PC-3 (cell line): Measurements from ENCODE around the gene CIDEC. TPM values are rescaled to one million over a fixed set of nuclear protein-coding genes. Genes with fewer than 3 reads are reported as not detected.
"Not testable (repeated sequence)": the region's sequence is repeated elsewhere in the genome, so short reads cannot be mapped to it uniquely, and the experiment has no call there.

Source experiments
- ATAC-seq: fragments of 200-7000 bp; cut with Tn5 transposase; 2 replicates; pipeline ENCODE4 v1.9.1; 2020; ENCODE audit warnings: mild to moderate bottlenecking, moderate library complexity
- BruUV-seq: library from RNA; stranded (reverse); fragments of 400-500 nt; replicated peaks from 2 replicates; lab custom pipeline; 2021; lab: Mats Ljungman, UMichigan
- CTCF ChIA-PET: fragments of 300-600 bp; sonication (Branson Sonifier 250); formaldehyde crosslinking; loops from one replicate; lab custom pipeline; 2022; ENCODE audit warnings: antibody characterized with exemption; lab: Charles Lee
- POLR2A ChIA-PET: fragments of 300-600 bp; sonication (Branson Sonifier 250); formaldehyde crosslinking; loops from one replicate; lab custom pipeline; 2022; ENCODE audit warnings: antibody characterized with exemption; ENCODE audit not compliant: unreplicated experiment; lab: Charles Lee
- DNase-seq: peaks from one replicate; pipeline ENCODE4 v3.0.0-alpha.2; 2015
- H2AFZ ChIP-seq: fragments of 300-600 bp; sonication (generic); 2 replicates; pipeline ENCODE4 v1.6.0; 2016; ENCODE audit warnings: antibody characterized with exemption, low read length
- H3F3A ChIP-seq: fragments of 300-600 bp; sonication (generic); one replicate; pipeline ENCODE4 v1.6.0; 2017; ENCODE audit warnings: antibody characterized with exemption, low read length, control low read depth, mild to moderate bottlenecking; ENCODE audit not compliant: unreplicated experiment
- H3K27ac ChIP-seq: fragments of 300-600 bp; sonication (generic); 2 replicates; pipeline ENCODE4 v1.5.1; 2016; ENCODE audit warnings: mild to moderate bottlenecking, low read length
- H3K27me3 ChIP-seq: fragments of 300-600 bp; sonication (generic); 2 replicates; pipeline ENCODE4 v1.6.1; 2016; ENCODE audit warnings: low read length, mixed read lengths
- H3K36me3 ChIP-seq: fragments of 300-600 bp; sonication (generic); 2 replicates; pipeline ENCODE4 v1.6.1; 2016; ENCODE audit warnings: low read depth, mixed run types, low read length, mixed read lengths
- H3K4me1 ChIP-seq: fragments of 300-600 bp; sonication (generic); 2 replicates; pipeline ENCODE4 v1.5.1; 2016; ENCODE audit warnings: low read length; ENCODE audit not compliant: insufficient read depth
- H3K4me2 ChIP-seq: fragments of 300-600 bp; sonication (generic); 2 replicates; pipeline ENCODE4 v1.6.0; 2016; ENCODE audit warnings: low read length
- H3K4me3 ChIP-seq: fragments of 300-600 bp; sonication (generic); 2 replicates; pipeline ENCODE4 v1.5.1; 2016; ENCODE audit warnings: mild to moderate bottlenecking, low read length, mixed read lengths
- H3K79me2 ChIP-seq: fragments of 300-600 bp; sonication (generic); 2 replicates; pipeline ENCODE4 v1.6.1; 2017; ENCODE audit warnings: low read length, mixed read lengths
- H3K9ac ChIP-seq: fragments of 300-600 bp; sonication (generic); 2 replicates; pipeline ENCODE4 v1.6.0; 2016; ENCODE audit warnings: mild to moderate bottlenecking, low read length
- H3K9me2 ChIP-seq: fragments of 300-600 bp; sonication (generic); replicated peaks from 2 replicates; pipeline ENCODE4 v1.6.1; 2016; ENCODE audit warnings: mixed run types, low read length, mixed read lengths
- H3K9me3 ChIP-seq: fragments of 300-600 bp; sonication (generic); 2 replicates; pipeline ENCODE4 v1.6.1; 2016; ENCODE audit warnings: low read length, mixed read lengths
- H4K20me1 ChIP-seq: fragments of 300-600 bp; sonication (generic); 2 replicates; pipeline ENCODE4 v1.6.1; 2016; ENCODE audit warnings: low read length, mixed read lengths
- CTCF ChIP-seq: fragments of 300-600 bp; sonication (generic); conservative IDR thresholded peaks from 2 replicates; pipeline ENCODE4 v1.5.1; 2017; ENCODE audit warnings: antibody characterized with exemption, low read depth, mild to moderate bottlenecking, low read length
- EZH2 ChIP-seq: fragments of 300-600 bp; sonication (generic); IDR thresholded peaks from one replicate; pipeline ENCODE4 v1.6.1; 2017; ENCODE audit warnings: antibody characterized with exemption, mild to moderate bottlenecking, low read length; ENCODE audit not compliant: unreplicated experiment
- EZH2phosphoT487 ChIP-seq: fragments of 300-600 bp; sonication (generic); IDR thresholded peaks from 2 replicates; pipeline ENCODE4 v1.6.1; 2018; ENCODE audit warnings: mild to moderate bottlenecking, antibody characterized with exemption, low read length, borderline replicate concordance
- intact Hi-C: fragments of 100-400 bp; cut with micrococcal nuclease; formaldehyde crosslinking; loops from 2 replicates; pipeline ENCODE4 v1.9.0; 2023
- total RNA-seq: library from RNA; depleted of rRNA; stranded (reverse); fragments of >200 nt; gene quantifications from 2 replicates; pipeline ENCODE4 v1.2.3, GENCODE V29; 2014

Gene CIDEC
- total RNA-seq, 1 experiment from 2014 or later: not detected

GRCh38 chr3:9902372-9903237, 22.6 kb upstream of the CIDEC start, which contains the start of gene IL17RE:
IL17RE (plus strand) TSS chr3:9902848; CDS start chr3:9902933, 85 bp downstream.
- H3K9ac ChIP-seq: no peak within 1 kb of the TSS
- H3K9me3 ChIP-seq: no peaks in the 10 kb centered on the region
- no peaks in the 10 kb centered on the region for H3K79me2 ChIP-seq
- no peaks in the 10 kb centered on the region for H4K20me1 ChIP-seq
- BruUV-seq: no TSS peak
- H3F3A ChIP-seq: peaks cover 6% of the 10 kb centered on the region
- H3K4me2 ChIP-seq: peak within 1 kb of the TSS; percentile 74
- TF ChIP-seq EZH2: no peak
- TF ChIP-seq EZH2phosphoT487: no peak
- TF ChIP-seq CTCF: no peak
- DNase-seq: no peak
- peak within 1 kb of the TSS; percentile 47 for H2AFZ ChIP-seq
- ChIA-PET POLR2A (interaction anchor here (0.6 kb wide), 1 partner anchor 59 kb away, joined by 3 read pairs; the partner anchor contains the start of gene RPUSD3), CTCF (interaction anchor here (0.7 kb wide), 1 partner anchor 9 kb away, joined by 3 read pairs; no protein-coding TSS in a partner anchor)
- no peaks in the 10 kb centered on the region for H3K9me2 ChIP-seq
- peak; percentile 2; the same call in 1 of the 2 replicates for ATAC-seq
- intact Hi-C loops: no loop called here
- H3K36me3 ChIP-seq: no peaks in the 10 kb centered on the region
- peak within 1 kb of the TSS; percentile 16; the same call in 1 of the 2 replicates for H3K4me3 ChIP-seq
- no peaks in the 10 kb centered on the region for H3K27me3 ChIP-seq
- H3K27ac ChIP-seq: peak within 1 kb of the TSS; percentile 48
- peaks cover 37% of the 10 kb centered on the region for H3K4me1 ChIP-seq

DNA sequence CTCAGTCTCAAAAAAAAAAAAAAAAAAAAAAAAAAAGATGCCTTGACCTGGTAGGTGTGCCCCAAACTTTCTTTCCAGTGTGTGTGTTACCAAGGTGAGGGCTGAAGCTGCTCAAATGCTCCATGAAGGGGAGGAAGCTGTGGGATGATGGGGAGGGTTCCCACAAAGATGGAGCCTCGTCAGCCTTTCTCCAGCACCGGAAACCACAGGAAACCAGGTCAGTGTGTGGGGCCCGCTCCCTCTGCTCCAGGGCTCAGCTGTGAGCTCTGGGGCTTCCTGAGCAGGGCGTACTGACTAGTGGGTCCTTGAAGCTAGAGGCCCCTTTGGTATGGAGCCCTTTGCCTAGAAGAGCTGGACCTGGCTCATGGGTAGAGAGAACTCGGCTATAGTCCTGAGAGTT, 21.9 kb upstream of the CIDEC start:
- H2AFZ ChIP-seq: no peak overlapping the region
- DNase-seq (no peak), ATAC-seq (no peak)
- no peaks in the 10 kb centered on the region for H3K79me2 ChIP-seq
- H3K4me2 ChIP-seq: no peak overlapping the region
- TF ChIP-seq CTCF (no peak), EZH2phosphoT487 (no peak), EZH2 (no peak)
- no peak overlapping the region for H3K27ac ChIP-seq
- H3K9me2 ChIP-seq: no peaks in the 10 kb centered on the region
- H3K9me3 ChIP-seq: no peaks in the 10 kb centered on the region
- CTCF ChIA-PET: no interaction called here
- POLR2A ChIA-PET: no interaction called here
- H3K4me3 ChIP-seq: no peak overlapping the region
- no peaks in the 10 kb centered on the region for H4K20me1 ChIP-seq
- BruUV-seq: no TSS peak
- peaks cover 43% of the 10 kb centered on the region for H3K4me1 ChIP-seq
- H3K36me3 ChIP-seq: no peaks in the 10 kb centered on the region
- intact Hi-C loops: no loop called here
- no peaks in the 10 kb centered on the region for H3K27me3 ChIP-seq
- no peak overlapping the region for H3K9ac ChIP-seq
- H3F3A ChIP-seq: peaks cover 9% of the 10 kb centered on the region

- H3K4me3 ChIP-seq, ATAC-seq, H3K9ac ChIP-seq, H2AFZ ChIP-seq, DNase-seq, BruUV-seq, H3K9me2 ChIP-seq, H3K36me3 ChIP-seq, intact Hi-C loops, H3K9me3 ChIP-seq, H3K27ac ChIP-seq, POLR2A ChIA-PET, H3K27me3 ChIP-seq, H3K4me2 ChIP-seq, H4K20me1 ChIP-seq, H3K79me2 ChIP-seq: not testable (repeated sequence)
- CTCF ChIA-PET: interaction anchor here (0.6 kb wide), 1 partner anchor 45 kb away, joined by 3 read pairs; no protein-coding TSS in a partner anchor
- Histone ChIP-seq H3K4me1 (peaks cover 53% of the 10 kb centered on the region), H3F3A (peaks cover 12% of the 10 kb centered on the region)
These were observed 20.9 kb upstream of the CIDEC start for GRCh38 chr3:9900965-9901415.
